ENCODE data around the gene MMD2.
"Not testable (repeated sequence)": the region's sequence is repeated elsewhere in the genome, so short reads cannot be mapped to it uniquely, and the experiment has no call there.

Gene MMD2

GRCh38 chr7:4993471-4993870 lies 34.5 kb upstream of the MMD2 start:
- no peaks in the 10 kb centered on the region for H3K9me2 ChIP-seq (replicated peaks; ENCODE audit: insufficient read depth, low read length)
- H3K36me3 ChIP-seq (replicated peaks; ENCODE audit: insufficient read depth, low read length): no peaks in the 10 kb centered on the region
- no peaks in the 10 kb centered on the region for H3K79me2 ChIP-seq (ENCODE audit: low read length)
- TF ChIP-seq EZH2 (optimal IDR thresholded peaks at IDR 0.05; ENCODE audit: low read depth, low read length) (no peak), EZH2phosphoT487 (IDR thresholded peaks at IDR 0.05; ENCODE audit: low read length) (no peak)
- TF ChIP-seq, protein P1, sequence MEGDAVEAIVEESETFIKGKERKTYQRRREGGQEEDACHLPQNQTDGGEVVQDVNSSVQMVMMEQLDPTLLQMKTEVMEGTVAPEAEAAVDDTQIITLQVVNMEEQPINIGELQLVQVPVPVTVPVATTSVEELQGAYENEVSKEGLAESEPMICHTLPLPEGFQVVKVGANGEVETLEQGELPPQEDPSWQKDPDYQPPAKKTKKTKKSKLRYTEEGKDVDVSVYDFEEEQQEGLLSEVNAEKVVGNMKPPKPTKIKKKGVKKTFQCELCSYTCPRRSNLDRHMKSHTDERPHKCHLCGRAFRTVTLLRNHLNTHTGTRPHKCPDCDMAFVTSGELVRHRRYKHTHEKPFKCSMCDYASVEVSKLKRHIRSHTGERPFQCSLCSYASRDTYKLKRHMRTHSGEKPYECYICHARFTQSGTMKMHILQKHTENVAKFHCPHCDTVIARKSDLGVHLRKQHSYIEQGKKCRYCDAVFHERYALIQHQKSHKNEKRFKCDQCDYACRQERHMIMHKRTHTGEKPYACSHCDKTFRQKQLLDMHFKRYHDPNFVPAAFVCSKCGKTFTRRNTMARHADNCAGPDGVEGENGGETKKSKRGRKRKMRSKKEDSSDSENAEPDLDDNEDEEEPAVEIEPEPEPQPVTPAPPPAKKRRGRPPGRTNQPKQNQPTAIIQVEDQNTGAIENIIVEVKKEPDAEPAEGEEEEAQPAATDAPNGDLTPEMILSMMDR (IDR thresholded peaks at IDR 0.05; ENCODE audit: low read length): no peak
- no peak overlapping the region for H3K4me2 ChIP-seq (ENCODE audit: low read depth, low read length)
- no peaks in the 10 kb centered on the region for H3F3A ChIP-seq (ENCODE audit: insufficient read depth, low read length)
- no peak overlapping the region for H2AFZ ChIP-seq (ENCODE audit: low read length)
- no peak for DNase-seq
- H4K20me1 ChIP-seq (ENCODE audit: insufficient read depth, low read length): no peaks in the 10 kb centered on the region
- no peaks in the 10 kb centered on the region for H3K27me3 ChIP-seq (replicated peaks; ENCODE audit: insufficient read depth, low read length)
- H3K4me1 ChIP-seq (ENCODE audit: low read length): no peaks in the 10 kb centered on the region
- no peak overlapping the region for H3K9ac ChIP-seq (ENCODE audit: low read length)
- H3K4me3 ChIP-seq (ENCODE audit: low read length): no peak overlapping the region
- no peak overlapping the region for H3K27ac ChIP-seq (ENCODE audit: low read length)
- H3K9me3 ChIP-seq (replicated peaks; ENCODE audit: insufficient read depth, low read length): no peaks in the 10 kb centered on the region

GRCh38 chr7:4982741-4983140 lies 23.8 kb upstream of the MMD2 start:
- H3K79me2 ChIP-seq (ENCODE audit: low read length): peaks cover 12% of the 10 kb centered on the region; the same call in 1 of the 2 replicates
- not testable (repeated sequence) for H3K9me3 ChIP-seq (replicated peaks; ENCODE audit: insufficient read depth, low read length); DNase-seq; H3K36me3 ChIP-seq (replicated peaks; ENCODE audit: insufficient read depth, low read length); H2AFZ ChIP-seq (ENCODE audit: low read length); H3F3A ChIP-seq (ENCODE audit: insufficient read depth, low read length); H3K4me2 ChIP-seq (ENCODE audit: low read depth, low read length); H3K4me3 ChIP-seq (ENCODE audit: low read length); H3K4me1 ChIP-seq (ENCODE audit: low read length); H3K27ac ChIP-seq (ENCODE audit: low read length); H3K27me3 ChIP-seq (replicated peaks; ENCODE audit: insufficient read depth, low read length); H4K20me1 ChIP-seq (ENCODE audit: insufficient read depth, low read length); H3K9me2 ChIP-seq (replicated peaks; ENCODE audit: insufficient read depth, low read length); H3K9ac ChIP-seq (ENCODE audit: low read length)

- not testable (repeated sequence) for H3K27ac ChIP-seq (ENCODE audit: low read length); H3K9ac ChIP-seq (ENCODE audit: low read length); H3K9me3 ChIP-seq (replicated peaks; ENCODE audit: insufficient read depth, low read length); H3K36me3 ChIP-seq (replicated peaks; ENCODE audit: insufficient read depth, low read length); H2AFZ ChIP-seq (ENCODE audit: low read length); H3K4me2 ChIP-seq (ENCODE audit: low read depth, low read length); H4K20me1 ChIP-seq (ENCODE audit: insufficient read depth, low read length); H3F3A ChIP-seq (ENCODE audit: insufficient read depth, low read length); H3K27me3 ChIP-seq (replicated peaks; ENCODE audit: insufficient read depth, low read length); H3K4me3 ChIP-seq (ENCODE audit: low read length); DNase-seq; H3K4me1 ChIP-seq (ENCODE audit: low read length); H3K9me2 ChIP-seq (replicated peaks; ENCODE audit: insufficient read depth, low read length)
- peaks cover 20% of the 10 kb centered on the region for H3K79me2 ChIP-seq (ENCODE audit: low read length)
Measured at GRCh38 chr7:4981295-4981890, 22.4 kb upstream of the MMD2 start.

- H3K9me3 ChIP-seq (replicated peaks; ENCODE audit: insufficient read depth, low read length); H3K36me3 ChIP-seq (replicated peaks; ENCODE audit: insufficient read depth, low read length); H3F3A ChIP-seq (ENCODE audit: insufficient read depth, low read length); H3K27me3 ChIP-seq (replicated peaks; ENCODE audit: insufficient read depth, low read length); H3K4me2 ChIP-seq (ENCODE audit: low read depth, low read length); H3K9ac ChIP-seq (ENCODE audit: low read length); DNase-seq; H2AFZ ChIP-seq (ENCODE audit: low read length); H3K9me2 ChIP-seq (replicated peaks; ENCODE audit: insufficient read depth, low read length); H3K27ac ChIP-seq (ENCODE audit: low read length); H3K4me3 ChIP-seq (ENCODE audit: low read length); H4K20me1 ChIP-seq (ENCODE audit: insufficient read depth, low read length); H3K4me1 ChIP-seq (ENCODE audit: low read length): not testable (repeated sequence)
- H3K79me2 ChIP-seq (ENCODE audit: low read length): peaks cover 27% of the 10 kb centered on the region
Measured at GRCh38 chr7:4975626-4976025, 16.6 kb upstream of the MMD2 start.

DNA sequence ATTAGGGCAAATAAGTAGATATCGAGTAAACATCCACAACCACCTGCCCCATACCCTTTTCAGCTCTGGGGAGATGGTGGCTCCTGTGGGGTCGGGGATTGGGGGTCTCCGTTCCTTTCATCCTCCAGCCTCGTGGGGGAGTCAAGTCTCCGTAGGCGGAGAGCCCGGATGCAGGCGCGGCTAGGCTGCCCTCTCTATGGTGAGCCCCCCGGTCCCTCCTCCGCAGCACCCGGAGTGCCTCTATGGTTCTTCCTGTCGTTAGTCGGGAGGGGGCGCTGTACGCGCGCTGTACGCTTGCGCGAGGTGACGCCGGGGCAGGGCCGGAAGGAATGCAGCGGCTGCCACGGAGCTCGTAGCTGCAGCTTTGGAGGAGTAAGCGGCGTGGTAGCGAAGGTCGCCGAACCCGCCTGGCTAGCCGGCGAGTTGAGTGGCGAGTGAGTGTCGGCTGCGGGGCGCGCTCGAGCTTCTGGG lies 14.8 kb upstream of the MMD2 start:
- TF ChIP-seq EZH2 (optimal IDR thresholded peaks at IDR 0.05; ENCODE audit: low read depth, low read length) (no peak), EZH2phosphoT487 (IDR thresholded peaks at IDR 0.05; ENCODE audit: low read length) (no peak)
- TF ChIP-seq, protein P1 (IDR thresholded peaks at IDR 0.05; ENCODE audit: low read length): peak; percentile 74
- peak overlapping the region; percentile 79 for H3K4me3 ChIP-seq (ENCODE audit: low read length)
- no peaks in the 10 kb centered on the region; the same call in 1 of the 2 replicates for H3K36me3 ChIP-seq (replicated peaks; ENCODE audit: insufficient read depth, low read length)
- H3K79me2 ChIP-seq (ENCODE audit: low read length): peaks cover 27% of the 10 kb centered on the region
- H3K9ac ChIP-seq (ENCODE audit: low read length): peak overlapping the region; percentile 69; the same call in 1 of the 2 replicates
- H3K27ac ChIP-seq (ENCODE audit: low read length): peak overlapping the region; percentile 78
- H3K4me2 ChIP-seq (ENCODE audit: low read depth, low read length): peak overlapping the region; percentile 84; the same call in 1 of the 2 replicates
- 0 out of 2 replicates have a peak, but pooled peaks cover 6% of the 10 kb centered on the region for H3F3A ChIP-seq (ENCODE audit: insufficient read depth, low read length)
- H4K20me1 ChIP-seq (ENCODE audit: insufficient read depth, low read length): no peaks in the 10 kb centered on the region
- no peaks in the 10 kb centered on the region for H3K27me3 ChIP-seq (replicated peaks; ENCODE audit: insufficient read depth, low read length)
- DNase-seq: peak; percentile 94
- H3K9me3 ChIP-seq (replicated peaks; ENCODE audit: insufficient read depth, low read length): no peaks in the 10 kb centered on the region
- no peaks in the 10 kb centered on the region for H3K4me1 ChIP-seq (ENCODE audit: low read length)
- no peaks in the 10 kb centered on the region for H3K9me2 ChIP-seq (replicated peaks; ENCODE audit: insufficient read depth, low read length)
- H2AFZ ChIP-seq (ENCODE audit: low read length): peak overlapping the region; percentile 70

GRCh38 chr7:4972446-4972845 lies 13.5 kb upstream of the MMD2 start:
- not testable (repeated sequence) for H3K9ac ChIP-seq (ENCODE audit: low read length); H3F3A ChIP-seq (ENCODE audit: insufficient read depth, low read length)

More at GRCh38 chr7:4972446-4972845, 13.5 kb upstream of the MMD2 start:
- not testable (repeated sequence) for DNase-seq; H3K27me3 ChIP-seq (replicated peaks; ENCODE audit: insufficient read depth, low read length); H3K9me3 ChIP-seq (replicated peaks; ENCODE audit: insufficient read depth, low read length); H2AFZ ChIP-seq (ENCODE audit: low read length); H4K20me1 ChIP-seq (ENCODE audit: insufficient read depth, low read length); H3K27ac ChIP-seq (ENCODE audit: low read length); H3K4me1 ChIP-seq (ENCODE audit: low read length); H3K4me3 ChIP-seq (ENCODE audit: low read length); H3K4me2 ChIP-seq (ENCODE audit: low read depth, low read length); H3K9me2 ChIP-seq (replicated peaks; ENCODE audit: insufficient read depth, low read length); H3K36me3 ChIP-seq (replicated peaks; ENCODE audit: insufficient read depth, low read length)
- H3K79me2 ChIP-seq (ENCODE audit: low read length): peaks cover 19% of the 10 kb centered on the region
